Activated naive CD4-positive, alpha-beta T cell treated with anti-CD3 and anti-CD28 coated beads for 36 hours (primary cell): Measurements from ENCODE around the gene SLC26A8. TPM values are rescaled to one million over a fixed set of nuclear protein-coding genes. Genes with fewer than 3 reads are reported as not detected.

Source experiments
- CTCF ChIA-PET: fragments of 350-600 bp; sonication (Branson Sonifier 250); formaldehyde crosslinking; loops from one replicate; lab custom pipeline; 2021; ENCODE audit warnings: antibody characterized with exemption; lab: Charles Lee
- DNase-seq: peaks from one replicate; pipeline ENCODE4 v3.0.0-alpha.2; 2020
- H3K27ac Mint-ChIP-seq: one replicate; pipeline ENCODE4 v1.8.0; 2021; ENCODE audit warnings: mild to moderate bottlenecking, mixed read lengths
- H3K27me3 Mint-ChIP-seq: one replicate; pipeline ENCODE4 v1.8.0; 2021; ENCODE audit warnings: low read depth, mixed read lengths
- H3K36me3 Mint-ChIP-seq: one replicate; pipeline ENCODE4 v1.8.0; 2021; ENCODE audit warnings: low read depth, mixed read lengths
- H3K4me1 Mint-ChIP-seq: one replicate; pipeline ENCODE4 v1.8.0; 2021; ENCODE audit warnings: low read depth, mixed read lengths
- H3K4me3 Mint-ChIP-seq: one replicate; pipeline ENCODE4 v1.8.0; 2021; ENCODE audit warnings: mild to moderate bottlenecking, moderate library complexity, mixed read lengths
- H3K9me3 Mint-ChIP-seq: one replicate; pipeline ENCODE4 v1.8.0; 2021; ENCODE audit warnings: mixed read lengths
- intact Hi-C: fragments of 100-400 bp; cut with micrococcal nuclease; formaldehyde crosslinking; loops from one replicate; pipeline ENCODE4 v1.15.1; 2023
- total RNA-seq, 2 experiments: library from RNA; stranded (reverse); gene quantifications; one replicate each; pipeline ENCODE4 v1.2.3, GENCODE V29; 2021

Gene SLC26A8
- total RNA-seq, 2 experiments from 2014 or later, result not detected

DNA sequence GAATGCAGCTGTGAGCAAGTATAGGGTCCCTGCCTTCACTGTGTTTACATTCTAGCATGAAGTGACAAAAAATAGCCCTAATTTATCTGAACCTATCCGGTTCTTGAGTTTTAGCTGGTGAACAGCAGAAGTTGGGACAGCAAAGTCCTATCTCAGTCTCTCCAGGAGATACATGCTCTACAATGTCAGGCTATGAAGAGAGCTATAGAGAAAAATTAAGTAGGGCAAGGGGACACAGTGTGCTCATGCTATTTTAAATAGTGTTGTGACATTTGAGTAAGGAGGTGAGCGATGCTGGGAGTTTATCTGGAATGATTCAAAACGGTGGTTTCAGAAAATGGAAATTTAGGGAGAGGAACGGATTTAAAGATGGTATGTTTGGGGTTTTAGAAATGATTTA is 124.0 kb downstream of the SLC26A8 start:
- Mint-ChIP-seq H3K27ac (no peak overlapping the region), H3K9me3 (no peaks in the 10 kb centered on the region), H3K4me1 (peaks cover 11% of the 10 kb centered on the region), H3K27me3 (no peaks in the 10 kb centered on the region), H3K4me3 (no peak overlapping the region), H3K36me3 (peaks cover 37% of the 10 kb centered on the region)
- DNase-seq, result no peak
- CTCF ChIA-PET, result interaction anchor here (0.6 to 0.7 kb wide), 2 partner anchors 123 to 810 kb away, joined by 3 to 5 read pairs; no protein-coding TSS in a partner anchor
- intact Hi-C loops, result no loop called here

DNA sequence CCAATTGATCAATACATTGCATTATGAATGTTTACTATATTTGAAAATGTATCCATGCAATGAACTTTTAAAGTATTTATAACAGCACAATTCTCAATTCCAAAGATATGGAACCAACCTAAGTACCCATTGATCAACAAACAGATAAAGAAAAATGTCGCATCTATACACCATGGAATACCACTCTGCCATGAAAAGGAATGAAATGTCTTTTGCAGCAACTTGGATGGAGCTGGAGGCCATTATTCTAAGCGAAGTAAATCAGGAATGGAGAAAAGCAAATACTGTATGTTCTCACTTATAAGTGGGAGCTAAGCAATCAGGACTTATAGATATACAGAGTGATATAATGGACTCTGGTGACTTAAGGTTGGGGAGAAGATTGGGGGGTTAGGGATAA is 126.4 kb downstream of the SLC26A8 start:
- Mint-ChIP-seq H3K36me3 (peaks cover 41% of the 10 kb centered on the region), H3K27ac (no peak overlapping the region), H3K4me3 (no peak overlapping the region), H3K9me3 (no peaks in the 10 kb centered on the region), H3K4me1 (peaks cover 18% of the 10 kb centered on the region), H3K27me3 (no peaks in the 10 kb centered on the region)
- CTCF ChIA-PET, result no interaction called here
- intact Hi-C loops, result no loop called here
- no peak for DNase-seq

DNA sequence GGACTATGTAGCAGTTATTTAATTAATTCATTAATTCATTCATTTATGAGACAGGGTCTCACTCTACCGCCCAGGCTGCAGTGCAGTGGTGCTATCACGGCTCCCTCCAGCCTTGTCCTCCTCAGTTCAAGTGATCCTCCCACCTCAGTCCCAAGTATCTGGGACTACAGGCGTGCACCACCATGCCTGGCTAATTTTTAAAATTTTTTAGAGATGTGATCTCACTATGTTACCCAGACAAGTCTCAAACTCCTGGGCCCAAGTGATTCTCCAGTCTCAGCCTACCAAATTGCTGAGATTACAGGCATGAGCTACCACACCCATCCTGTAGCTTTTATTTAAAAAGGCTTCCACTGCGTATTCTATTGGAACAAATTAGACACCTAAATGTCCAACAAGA is 127.0 kb downstream of the SLC26A8 start:
- H3K36me3 Mint-ChIP-seq, result peaks cover 39% of the 10 kb centered on the region
- H3K4me1 Mint-ChIP-seq, result peaks cover 20% of the 10 kb centered on the region
- no peaks in the 10 kb centered on the region for H3K9me3 Mint-ChIP-seq
- H3K27me3 Mint-ChIP-seq, result no peaks in the 10 kb centered on the region
- H3K4me3 Mint-ChIP-seq, result no peak overlapping the region
- no peak for DNase-seq
- H3K27ac Mint-ChIP-seq, result no peak overlapping the region
- CTCF ChIA-PET, result no interaction called here
- intact Hi-C loops, result no loop called here

DNA sequence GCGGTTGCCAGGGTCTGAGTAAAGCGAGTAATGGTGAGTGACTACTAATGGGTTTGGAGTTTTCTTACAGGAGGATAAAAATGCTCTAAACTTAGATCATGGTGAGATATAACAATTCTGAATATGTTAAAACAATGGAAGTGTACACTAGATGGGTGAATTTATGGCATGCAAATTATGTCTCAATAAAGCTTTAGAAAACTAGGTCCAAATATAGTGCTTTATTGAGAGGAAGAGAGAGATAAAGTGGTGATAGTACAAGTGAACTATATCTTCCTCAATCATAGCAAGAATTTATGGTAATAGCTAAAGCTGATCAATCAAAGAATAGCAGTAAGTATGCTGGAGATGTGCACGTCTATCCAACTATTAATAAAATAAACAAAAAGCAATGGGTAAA is 127.4 kb downstream of the SLC26A8 start:
- Mint-ChIP-seq H3K36me3 (peaks cover 39% of the 10 kb centered on the region), H3K4me3 (no peak overlapping the region), H3K9me3 (no peaks in the 10 kb centered on the region), H3K4me1 (peaks cover 20% of the 10 kb centered on the region), H3K27ac (no peak overlapping the region), H3K27me3 (no peaks in the 10 kb centered on the region)
- intact Hi-C loops, result no loop called here
- CTCF ChIA-PET, result no interaction called here
- DNase-seq, result no peak

DNA sequence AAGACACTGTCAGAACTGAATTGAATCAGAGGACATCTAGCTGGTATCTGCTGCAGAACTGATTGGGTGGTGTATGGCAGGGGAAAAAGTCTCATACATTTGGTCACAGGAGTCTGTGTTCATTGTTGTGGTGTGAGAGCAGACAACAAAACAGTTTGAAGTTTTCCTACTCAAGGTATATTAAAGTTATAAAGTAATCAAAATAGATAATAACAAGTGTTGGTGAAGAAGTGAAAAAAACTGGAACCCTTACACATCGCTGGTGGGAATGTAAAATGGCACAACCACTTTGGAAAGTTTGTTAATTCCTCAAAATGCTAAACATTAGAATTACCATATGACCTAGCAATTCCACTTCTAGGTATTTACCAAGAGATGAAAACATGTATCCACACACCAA is 128.2 kb downstream of the SLC26A8 start:
- Mint-ChIP-seq H3K27ac (no peak overlapping the region), H3K36me3 (peaks cover 39% of the 10 kb centered on the region), H3K4me1 (peaks cover 20% of the 10 kb centered on the region), H3K4me3 (no peak overlapping the region), H3K9me3 (no peaks in the 10 kb centered on the region), H3K27me3 (no peaks in the 10 kb centered on the region)
- intact Hi-C loops, result no loop called here
- CTCF ChIA-PET, result interaction anchor here (0.9 kb wide), 1 partner anchor 12 kb away, joined by 3 read pairs; no protein-coding TSS in a partner anchor
- DNase-seq, result no peak

DNA sequence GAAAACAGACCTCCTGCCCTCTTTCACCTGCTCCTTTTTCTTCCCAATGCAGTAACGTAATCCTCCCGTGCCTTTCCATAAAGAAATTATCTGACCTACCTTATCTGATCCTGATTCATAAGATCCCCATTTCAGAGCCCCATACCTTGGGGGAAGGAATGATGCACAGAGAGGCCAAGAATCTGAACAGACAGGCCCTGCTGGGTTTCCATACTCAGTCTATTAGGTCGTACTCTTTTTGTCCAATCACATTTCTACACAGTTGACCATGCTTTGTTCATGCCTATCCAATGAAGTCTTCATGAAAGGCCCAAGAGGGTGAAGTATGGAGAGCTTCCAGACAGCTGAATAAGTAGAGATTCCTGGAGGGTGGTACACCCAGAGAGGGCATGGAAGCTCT is 128.9 kb downstream of the SLC26A8 start:
- peaks cover 20% of the 10 kb centered on the region for H3K4me1 Mint-ChIP-seq
- CTCF ChIA-PET, result interaction anchor here (0.9 kb wide), 1 partner anchor 12 kb away, joined by 3 read pairs; no protein-coding TSS in a partner anchor
- intact Hi-C loops, result no loop called here
- H3K27me3 Mint-ChIP-seq, result no peaks in the 10 kb centered on the region
- no peaks in the 10 kb centered on the region for H3K9me3 Mint-ChIP-seq
- H3K36me3 Mint-ChIP-seq, result peaks cover 36% of the 10 kb centered on the region
- peak overlapping the region; percentile 30 for H3K27ac Mint-ChIP-seq
- no peak for DNase-seq
- H3K4me3 Mint-ChIP-seq, result no peak overlapping the region

DNA sequence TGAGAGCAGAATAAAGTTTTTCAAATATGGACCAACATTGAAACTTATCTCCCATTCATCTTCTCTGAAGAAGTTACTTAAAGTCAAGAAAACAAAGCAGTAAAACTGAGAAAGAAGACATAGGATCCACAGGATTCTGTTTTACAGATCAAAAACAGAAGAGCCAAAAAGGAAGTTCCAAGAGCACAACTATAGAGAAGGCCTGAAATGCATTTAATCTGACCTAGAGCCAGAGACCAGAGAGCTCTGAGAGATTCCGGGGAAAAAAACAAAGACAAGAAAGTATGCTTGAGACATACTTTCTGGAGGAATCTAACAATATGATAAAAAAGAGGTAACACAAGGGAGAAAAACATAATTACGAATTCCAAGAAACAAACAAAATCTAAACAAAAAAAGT is 129.7 kb downstream of the SLC26A8 start:
- CTCF ChIA-PET, result no interaction called here
- H3K27ac Mint-ChIP-seq, result no peak overlapping the region
- intact Hi-C loops, result no loop called here
- no peaks in the 10 kb centered on the region for H3K9me3 Mint-ChIP-seq
- no peak overlapping the region for H3K4me3 Mint-ChIP-seq
- H3K27me3 Mint-ChIP-seq, result no peaks in the 10 kb centered on the region
- DNase-seq, result no peak
- peaks cover 32% of the 10 kb centered on the region for H3K36me3 Mint-ChIP-seq
- H3K4me1 Mint-ChIP-seq, result peaks cover 20% of the 10 kb centered on the region

Other genes with a start within 250 kb of the SLC26A8 start
- not detected for gene CLPSL2, start 248.0 kb downstream of the SLC26A8 start, total RNA-seq
- not detected for gene CLPSL1, start 243.6 kb downstream of the SLC26A8 start, total RNA-seq
- gene CLPS, start 227.3 kb downstream of the SLC26A8 start, total RNA-seq, result not detected
- not detected for gene LHFPL5, start 219.3 kb downstream of the SLC26A8 start, total RNA-seq
- 100 to 1,000 TPM; 126 to 127 TPM for gene SRPK1, start 103.5 kb downstream of the SLC26A8 start, total RNA-seq
- gene MAPK14, start 3.2 kb upstream of the SLC26A8 start, total RNA-seq, result 10 to 100 TPM; 39.9 to 40.3 TPM
- gene MAPK13, start 105.9 kb upstream of the SLC26A8 start, total RNA-seq, result 10 to 100 TPM; 49.8 to 51.4 TPM
- 10 to 100 TPM; 15.3 to 15.9 TPM for gene BRPF3, start 172.1 kb upstream of the SLC26A8 start, total RNA-seq
- gene PNPLA1, start 245.4 kb upstream of the SLC26A8 start, total RNA-seq, result not detected